ENCODE results near the gene PYGO1.

The PYGO1 gene

GRCh38 chr15:55546718-55547117 is 41.4 kb downstream of the PYGO1 start:
- Histone ChIP-seq H3K4me3 (ENCODE audit: low read depth, low read length) (no peak overlapping the region), H3K27ac (no peak overlapping the region), H3K36me3 (peaks cover 7% of the 10 kb centered on the region), H3K27me3 (ENCODE audit: insufficient read depth, low read depth, severe bottlenecking) (no peaks in the 10 kb centered on the region), H3K9me3 (ENCODE audit: severe bottlenecking) (no peaks in the 10 kb centered on the region)
- no peak for TF ChIP-seq CTCF (IDR thresholded peaks at IDR 0.05; ENCODE audit: low read depth, low read length)
- no peak for DNase-seq

GRCh38 chr15:55535436-55535835 is 52.7 kb downstream of the PYGO1 start:
- Histone ChIP-seq H3K36me3 (no peaks in the 10 kb centered on the region), H3K27ac (no peak overlapping the region), H3K4me3 (ENCODE audit: low read depth, low read length) (no peak overlapping the region), H3K27me3 (ENCODE audit: insufficient read depth, low read depth, severe bottlenecking) (no peaks in the 10 kb centered on the region), H3K9me3 (ENCODE audit: severe bottlenecking) (no peaks in the 10 kb centered on the region)
- TF ChIP-seq CTCF (IDR thresholded peaks at IDR 0.05; ENCODE audit: low read depth, low read length) = no peak
- DNase-seq = no peak

GRCh38 chr15:55532944-55533343 is 55.2 kb downstream of the PYGO1 start:
- Histone ChIP-seq H3K27ac (no peak overlapping the region), H3K9me3 (ENCODE audit: severe bottlenecking) (no peaks in the 10 kb centered on the region), H3K27me3 (ENCODE audit: insufficient read depth, low read depth, severe bottlenecking) (no peaks in the 10 kb centered on the region), H3K4me3 (ENCODE audit: low read depth, low read length) (no peak overlapping the region), H3K36me3 (no peaks in the 10 kb centered on the region)
- no peak for TF ChIP-seq CTCF (IDR thresholded peaks at IDR 0.05; ENCODE audit: low read depth, low read length)
- DNase-seq = no peak

GRCh38 chr15:55530861-55531313 is 57.3 kb downstream of the PYGO1 start:
- Histone ChIP-seq H3K27ac (no peak overlapping the region), H3K36me3 (no peaks in the 10 kb centered on the region), H3K9me3 (ENCODE audit: severe bottlenecking) (no peaks in the 10 kb centered on the region), H3K27me3 (ENCODE audit: insufficient read depth, low read depth, severe bottlenecking) (no peaks in the 10 kb centered on the region), H3K4me3 (ENCODE audit: low read depth, low read length) (no peak overlapping the region)
- TF ChIP-seq CTCF (IDR thresholded peaks at IDR 0.05; ENCODE audit: low read depth, low read length) = no peak
- no peak for DNase-seq

- Histone ChIP-seq H3K27ac (no peak overlapping the region), H3K4me3 (ENCODE audit: low read depth, low read length) (no peak overlapping the region), H3K9me3 (ENCODE audit: severe bottlenecking) (no peaks in the 10 kb centered on the region), H3K36me3 (no peaks in the 10 kb centered on the region), H3K27me3 (ENCODE audit: insufficient read depth, low read depth, severe bottlenecking) (no peaks in the 10 kb centered on the region)
- no peak for DNase-seq
- no peak for TF ChIP-seq CTCF (IDR thresholded peaks at IDR 0.05; ENCODE audit: low read depth, low read length)
Observed at GRCh38 chr15:55528812-55529211, 59.3 kb downstream of the PYGO1 start.

- H3K36me3 ChIP-seq = no peaks in the 10 kb centered on the region
- H3K27me3 ChIP-seq (ENCODE audit: insufficient read depth, low read depth, severe bottlenecking) = no peaks in the 10 kb centered on the region
- H3K27ac ChIP-seq = no peak overlapping the region
Observed at GRCh38 chr15:55527150-55527549, 61.0 kb downstream of the PYGO1 start.

More at GRCh38 chr15:55527150-55527549, 61.0 kb downstream of the PYGO1 start:
- no peak for TF ChIP-seq CTCF (IDR thresholded peaks at IDR 0.05; ENCODE audit: low read depth, low read length)
- Histone ChIP-seq H3K4me3 (ENCODE audit: low read depth, low read length) (no peak overlapping the region), H3K9me3 (ENCODE audit: severe bottlenecking) (peaks cover 2% of the 10 kb centered on the region)
- no peak for DNase-seq
